GM19099 (cell line): ENCODE measurements around the gene TFRC.

Experiments used
- POLR2A ChIP-seq: IDR thresholded peaks from 3 replicates; pipeline ENCODE4 v1.6.1; 2011; ENCODE audit warnings: low read depth; ENCODE audit not compliant: insufficient read length; ENCODE audit errors: extremely low read depth

TFRC gene

GRCh38 chr3:196093317-196094111 is 11.6 kb upstream of the TFRC start:
- no peak for TF ChIP-seq POLR2A

GRCh38 chr3:196087906-196088305 is 6.0 kb upstream of the TFRC start:
- no peak for TF ChIP-seq POLR2A

GRCh38 chr3:196082619-196082971 is 705 bp upstream of the TFRC start:
- TF ChIP-seq POLR2A, result no peak

GRCh38 chr3:196081002-196081833 is 672 bp downstream of the TFRC start:
- TF ChIP-seq POLR2A, result no peak

GRCh38 chr3:196079682-196080081 is 2.2 kb downstream of the TFRC start:
- TF ChIP-seq POLR2A, result no peak

GRCh38 chr3:196075013-196075412 is 6.9 kb downstream of the TFRC start:
- no peak for TF ChIP-seq POLR2A

- TF ChIP-seq POLR2A, result no peak
These were observed 8.6 kb downstream of the TFRC start for GRCh38 chr3:196073255-196073753.

GRCh38 chr3:196072313-196072712 is 9.6 kb downstream of the TFRC start:
- no peak for TF ChIP-seq POLR2A

- TF ChIP-seq POLR2A, result no peak
These were observed 14.5 kb downstream of the TFRC start for GRCh38 chr3:196067439-196067838.

GRCh38 chr3:196063971-196064370 is 17.9 kb downstream of the TFRC start:
- no peak for TF ChIP-seq POLR2A

GRCh38 chr3:196063456-196063855 is 18.4 kb downstream of the TFRC start:
- no peak for TF ChIP-seq POLR2A

- no peak for TF ChIP-seq POLR2A
These were observed 18.8 kb downstream of the TFRC start for GRCh38 chr3:196063049-196063448.

- no peak for TF ChIP-seq POLR2A
These were observed 21.1 kb downstream of the TFRC start for GRCh38 chr3:196060834-196061233.

- TF ChIP-seq POLR2A, result no peak
These were observed 24.0 kb downstream of the TFRC start for GRCh38 chr3:196057760-196058331.

- TF ChIP-seq POLR2A, result no peak
These were observed 26.1 kb downstream of the TFRC start for GRCh38 chr3:196055683-196056270.
